ENCODE data around the gene FTCDNL1. TPM values are rescaled to one million over a fixed set of nuclear protein-coding genes. Genes with fewer than 3 reads are reported as not detected.

The FTCDNL1 gene
- total RNA-seq, 4 donors from 2014 or later, result 2.2 to 8.9 (median 3.6) TPM

- TF ChIP-seq, protein P1, sequence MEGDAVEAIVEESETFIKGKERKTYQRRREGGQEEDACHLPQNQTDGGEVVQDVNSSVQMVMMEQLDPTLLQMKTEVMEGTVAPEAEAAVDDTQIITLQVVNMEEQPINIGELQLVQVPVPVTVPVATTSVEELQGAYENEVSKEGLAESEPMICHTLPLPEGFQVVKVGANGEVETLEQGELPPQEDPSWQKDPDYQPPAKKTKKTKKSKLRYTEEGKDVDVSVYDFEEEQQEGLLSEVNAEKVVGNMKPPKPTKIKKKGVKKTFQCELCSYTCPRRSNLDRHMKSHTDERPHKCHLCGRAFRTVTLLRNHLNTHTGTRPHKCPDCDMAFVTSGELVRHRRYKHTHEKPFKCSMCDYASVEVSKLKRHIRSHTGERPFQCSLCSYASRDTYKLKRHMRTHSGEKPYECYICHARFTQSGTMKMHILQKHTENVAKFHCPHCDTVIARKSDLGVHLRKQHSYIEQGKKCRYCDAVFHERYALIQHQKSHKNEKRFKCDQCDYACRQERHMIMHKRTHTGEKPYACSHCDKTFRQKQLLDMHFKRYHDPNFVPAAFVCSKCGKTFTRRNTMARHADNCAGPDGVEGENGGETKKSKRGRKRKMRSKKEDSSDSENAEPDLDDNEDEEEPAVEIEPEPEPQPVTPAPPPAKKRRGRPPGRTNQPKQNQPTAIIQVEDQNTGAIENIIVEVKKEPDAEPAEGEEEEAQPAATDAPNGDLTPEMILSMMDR (IDR thresholded peaks at IDR 0.05; ENCODE audit: low read depth), result no peak
These were observed 9.6 kb downstream of the FTCDNL1 start for GRCh38 chr2:199841409-199841808.

DNA sequence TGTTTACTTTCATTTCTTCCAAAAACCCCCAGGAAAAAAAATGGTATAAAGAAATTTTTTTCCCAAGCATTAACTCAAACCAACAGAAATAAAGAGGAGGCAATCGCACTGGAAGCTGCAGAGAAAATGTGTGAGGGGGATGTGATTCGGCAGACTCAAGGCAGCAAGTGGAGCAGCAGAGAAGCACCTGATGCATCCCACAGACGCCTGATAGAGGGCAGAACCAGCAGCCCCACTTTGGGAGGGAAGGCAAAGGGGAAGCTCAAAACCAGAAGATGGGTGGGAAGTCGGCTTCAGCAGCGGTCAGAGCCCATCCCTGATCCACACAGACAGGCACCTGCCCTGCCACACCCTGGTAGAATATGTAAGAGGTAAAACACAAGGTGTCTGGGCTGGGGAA lies 12.6 kb downstream of the FTCDNL1 start:
- TF ChIP-seq, protein P1 (IDR thresholded peaks at IDR 0.05; ENCODE audit: low read depth), result no peak

- TF ChIP-seq, protein P1 (IDR thresholded peaks at IDR 0.05; ENCODE audit: low read depth), result no peak
These were observed 14.0 kb downstream of the FTCDNL1 start for GRCh38 chr2:199836943-199837342.

DNA sequence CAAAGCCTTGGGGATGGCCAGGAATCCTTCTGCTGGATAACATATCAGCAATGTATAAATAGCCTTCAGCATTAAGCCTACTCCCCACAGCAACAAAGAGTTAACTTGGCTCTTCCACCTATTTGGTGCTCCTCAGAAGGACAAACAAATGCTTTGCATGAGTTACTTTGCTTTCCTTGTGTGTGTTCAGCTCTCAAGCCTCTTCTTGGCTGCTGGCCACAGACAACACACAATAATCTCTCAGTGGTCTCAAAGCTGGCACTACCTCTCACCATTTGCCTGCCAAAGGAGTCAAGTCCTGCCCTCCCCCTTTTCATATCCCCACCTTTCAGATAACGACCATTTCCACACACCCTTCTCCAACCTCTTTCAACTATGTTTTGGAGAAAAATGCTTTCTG lies 17.5 kb downstream of the FTCDNL1 start:
- TF ChIP-seq, protein P1 (IDR thresholded peaks at IDR 0.05; ENCODE audit: low read depth), result no peak

DNA sequence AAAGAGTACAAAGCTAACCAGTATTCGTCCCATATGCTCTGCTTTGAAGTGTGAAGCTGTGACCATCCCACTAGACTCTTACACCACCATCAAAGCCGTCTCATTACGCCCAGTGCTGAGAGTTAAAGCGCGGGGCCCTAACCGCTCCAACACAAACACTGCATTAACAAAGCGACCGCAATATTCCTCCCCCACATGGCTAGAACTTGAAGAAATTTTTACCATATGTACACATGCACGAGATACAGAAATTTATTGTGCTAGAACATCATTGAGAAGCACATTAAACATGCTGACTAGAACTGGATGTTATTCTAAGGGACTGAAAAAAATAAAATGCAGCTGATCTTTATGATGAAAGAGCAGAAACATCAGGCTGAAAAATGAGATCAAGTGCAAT lies 20.5 kb downstream of the FTCDNL1 start:
- TF ChIP-seq, protein P1 (IDR thresholded peaks at IDR 0.05; ENCODE audit: low read depth), result no peak

GRCh38 chr2:199829628-199830027 lies 21.4 kb downstream of the FTCDNL1 start:
- TF ChIP-seq, protein P1 (IDR thresholded peaks at IDR 0.05; ENCODE audit: low read depth), result no peak

GRCh38 chr2:199819746-199820145 lies 31.2 kb downstream of the FTCDNL1 start:
- TF ChIP-seq, protein P1 (IDR thresholded peaks at IDR 0.05; ENCODE audit: low read depth), result no peak

Measured in subcutaneous adipose tissue (tissue), 4 donors.